Activated CD8-positive, alpha-beta T cell treated with anti-CD3 and anti-CD28 coated beads, Interleukin-2, amount 10 ng/mL, durations not matched to agents 7 days and 5 days (primary cell): Measurements from ENCODE around the gene FGFR2. TPM values are rescaled to one million over a fixed set of nuclear protein-coding genes. Genes with fewer than 3 reads are reported as not detected.

Source experiments
- ATAC-seq: fragments of 150-1000 bp; cut with Tn5 transposase; one replicate; pipeline ENCODE4 v1.10.0; 2021; ENCODE audit warnings: moderate library complexity
- CTCF ChIA-PET: fragments of 350-600 bp; sonication (Branson Sonifier 250); formaldehyde crosslinking; loops from one replicate; lab custom pipeline; 2021; ENCODE audit warnings: antibody characterized with exemption; lab: Charles Lee
- POLR2A ChIA-PET: fragments of 350-600 bp; sonication (Branson Sonifier 250); formaldehyde crosslinking; loops from one replicate; lab custom pipeline; 2021; ENCODE audit warnings: antibody characterized with exemption; lab: Charles Lee
- DNase-seq: peaks from one replicate; pipeline ENCODE4 v3.0.0-alpha.2; 2020
- H3K27ac Mint-ChIP-seq: one replicate; pipeline ENCODE4 v1.8.0; 2021; ENCODE audit warnings: mild to moderate bottlenecking, mixed read lengths
- H3K27me3 Mint-ChIP-seq: one replicate; pipeline ENCODE4 v1.8.0; 2021; ENCODE audit warnings: low read depth, mixed read lengths
- H3K36me3 Mint-ChIP-seq: one replicate; pipeline ENCODE4 v1.8.0; 2021; ENCODE audit warnings: low read depth, mixed read lengths
- H3K4me1 Mint-ChIP-seq: one replicate; pipeline ENCODE4 v1.8.0; 2021; ENCODE audit warnings: low read depth, mixed read lengths
- H3K4me3 Mint-ChIP-seq: one replicate; pipeline ENCODE4 v1.8.0; 2021; ENCODE audit warnings: mild to moderate bottlenecking, mixed read lengths
- H3K9me3 Mint-ChIP-seq: one replicate; pipeline ENCODE4 v1.8.0; 2022; ENCODE audit warnings: mixed read lengths; ENCODE audit not compliant: insufficient read depth
- total RNA-seq, 2 experiments: library from RNA; stranded (reverse); gene quantifications; one replicate each; pipeline ENCODE4 v1.2.3, GENCODE V29; 2021

The FGFR2 gene
- total RNA-seq, 2 experiments from 2014 or later = not detected

GRCh38 chr10:121461307-121461706 lies 136.9 kb downstream of the FGFR2 start:
- Mint-ChIP-seq H3K27me3 (no peaks in the 10 kb centered on the region), H3K4me1 (no peaks in the 10 kb centered on the region), H3K9me3 (no peaks in the 10 kb centered on the region), H3K27ac (no peak overlapping the region), H3K4me3 (no peak overlapping the region), H3K36me3 (no peaks in the 10 kb centered on the region)
- ATAC-seq (no peak), DNase-seq (no peak)
- ChIA-PET POLR2A (no interaction called here), CTCF (no interaction called here)

- Mint-ChIP-seq H3K36me3 (no peaks in the 10 kb centered on the region), H3K9me3 (no peaks in the 10 kb centered on the region), H3K4me3 (no peak overlapping the region), H3K27ac (no peak overlapping the region), H3K27me3 (no peaks in the 10 kb centered on the region), H3K4me1 (no peaks in the 10 kb centered on the region)
- DNase-seq = no peak
- ChIA-PET POLR2A (no interaction called here), CTCF (no interaction called here)
- ATAC-seq = no peak
Measured at GRCh38 chr10:121460733-121461132, 137.5 kb downstream of the FGFR2 start.

- Mint-ChIP-seq H3K36me3 (no peaks in the 10 kb centered on the region), H3K9me3 (no peaks in the 10 kb centered on the region), H3K27me3 (no peaks in the 10 kb centered on the region), H3K4me3 (no peak overlapping the region), H3K4me1 (no peaks in the 10 kb centered on the region), H3K27ac (no peak overlapping the region)
- ChIA-PET CTCF (no interaction called here), POLR2A (no interaction called here)
- ATAC-seq = no peak
- no peak for DNase-seq
Measured at GRCh38 chr10:121459622-121460453, 138.4 kb downstream of the FGFR2 start.

GRCh38 chr10:121459279-121459621 lies 139.0 kb downstream of the FGFR2 start:
- DNase-seq = no peak
- POLR2A ChIA-PET = no interaction called here
- H3K4me1 Mint-ChIP-seq = no peaks in the 10 kb centered on the region
- H3K9me3 Mint-ChIP-seq = no peaks in the 10 kb centered on the region
- no peak overlapping the region for H3K27ac Mint-ChIP-seq
- H3K36me3 Mint-ChIP-seq = no peaks in the 10 kb centered on the region
- no peaks in the 10 kb centered on the region for H3K27me3 Mint-ChIP-seq
- CTCF ChIA-PET = no interaction called here
- no peak overlapping the region for H3K4me3 Mint-ChIP-seq
- ATAC-seq = no peak

- Mint-ChIP-seq H3K4me3 (no peak overlapping the region), H3K4me1 (no peaks in the 10 kb centered on the region), H3K9me3 (no peaks in the 10 kb centered on the region), H3K27ac (no peak overlapping the region), H3K36me3 (no peaks in the 10 kb centered on the region), H3K27me3 (no peaks in the 10 kb centered on the region)
- no peak for ATAC-seq
- DNase-seq = no peak
- ChIA-PET CTCF (no interaction called here), POLR2A (no interaction called here)
Measured at GRCh38 chr10:121457729-121458128, 140.5 kb downstream of the FGFR2 start.

GRCh38 chr10:121455377-121455776 lies 142.9 kb downstream of the FGFR2 start:
- H3K4me1 Mint-ChIP-seq = no peaks in the 10 kb centered on the region
- H3K36me3 Mint-ChIP-seq = no peaks in the 10 kb centered on the region
- no peak for ATAC-seq
- ChIA-PET POLR2A (no interaction called here), CTCF (no interaction called here)
- DNase-seq = no peak
- no peak overlapping the region for H3K27ac Mint-ChIP-seq
- H3K4me3 Mint-ChIP-seq = no peak overlapping the region
- no peaks in the 10 kb centered on the region for H3K9me3 Mint-ChIP-seq
- H3K27me3 Mint-ChIP-seq = no peaks in the 10 kb centered on the region

GRCh38 chr10:121454781-121455180 lies 143.5 kb downstream of the FGFR2 start:
- Mint-ChIP-seq H3K4me1 (no peaks in the 10 kb centered on the region), H3K9me3 (no peaks in the 10 kb centered on the region), H3K4me3 (no peak overlapping the region), H3K27me3 (no peaks in the 10 kb centered on the region), H3K27ac (no peak overlapping the region), H3K36me3 (no peaks in the 10 kb centered on the region)
- CTCF ChIA-PET = no interaction called here
- ATAC-seq = no peak
- POLR2A ChIA-PET = no interaction called here
- DNase-seq = no peak

- Mint-ChIP-seq H3K27ac (no peak overlapping the region), H3K4me1 (no peaks in the 10 kb centered on the region), H3K27me3 (no peaks in the 10 kb centered on the region), H3K36me3 (no peaks in the 10 kb centered on the region), H3K9me3 (no peaks in the 10 kb centered on the region), H3K4me3 (no peak overlapping the region)
- CTCF ChIA-PET = no interaction called here
- no peak for ATAC-seq
- POLR2A ChIA-PET = no interaction called here
- no peak for DNase-seq
Measured at GRCh38 chr10:121453160-121453559, 145.1 kb downstream of the FGFR2 start.

GRCh38 chr10:121452581-121452980 lies 145.7 kb downstream of the FGFR2 start:
- POLR2A ChIA-PET = no interaction called here
- CTCF ChIA-PET = no interaction called here
- Mint-ChIP-seq H3K4me1 (no peaks in the 10 kb centered on the region), H3K27me3 (no peaks in the 10 kb centered on the region), H3K9me3 (no peaks in the 10 kb centered on the region), H3K4me3 (no peak overlapping the region), H3K36me3 (no peaks in the 10 kb centered on the region), H3K27ac (no peak overlapping the region)
- no peak for ATAC-seq
- DNase-seq = no peak

GRCh38 chr10:121450247-121450646 lies 148.0 kb downstream of the FGFR2 start:
- no peak overlapping the region for H3K27ac Mint-ChIP-seq
- no peaks in the 10 kb centered on the region for H3K36me3 Mint-ChIP-seq
- no peak for ATAC-seq
- POLR2A ChIA-PET = no interaction called here
- H3K27me3 Mint-ChIP-seq = no peaks in the 10 kb centered on the region
- H3K4me3 Mint-ChIP-seq = no peak overlapping the region
- CTCF ChIA-PET = no interaction called here
- no peaks in the 10 kb centered on the region for H3K4me1 Mint-ChIP-seq
- no peak for DNase-seq
- H3K9me3 Mint-ChIP-seq = no peaks in the 10 kb centered on the region

- ChIA-PET CTCF (no interaction called here), POLR2A (no interaction called here)
- no peak overlapping the region for H3K4me3 Mint-ChIP-seq
- no peak for DNase-seq
- ATAC-seq = no peak
- no peak overlapping the region for H3K27ac Mint-ChIP-seq
- no peaks in the 10 kb centered on the region for H3K9me3 Mint-ChIP-seq
- no peaks in the 10 kb centered on the region for H3K27me3 Mint-ChIP-seq
- no peaks in the 10 kb centered on the region for H3K36me3 Mint-ChIP-seq
- no peaks in the 10 kb centered on the region for H3K4me1 Mint-ChIP-seq
Measured at GRCh38 chr10:121449482-121449924, 148.7 kb downstream of the FGFR2 start.

GRCh38 chr10:121448766-121449421 lies 149.3 kb downstream of the FGFR2 start:
- CTCF ChIA-PET = no interaction called here
- Mint-ChIP-seq H3K9me3 (no peaks in the 10 kb centered on the region), H3K27ac (no peak overlapping the region), H3K4me3 (no peak overlapping the region), H3K4me1 (no peaks in the 10 kb centered on the region), H3K36me3 (no peaks in the 10 kb centered on the region), H3K27me3 (no peaks in the 10 kb centered on the region)
- no peak for DNase-seq
- POLR2A ChIA-PET = no interaction called here
- no peak for ATAC-seq
